Thyroid gland (tissue), 4 donors: ENCODE results near the gene LAMTOR1. TPM values are rescaled to one million over a fixed set of nuclear protein-coding genes. Genes with fewer than 3 reads are reported as not detected.

Experiments used
- DNase-seq, 2 donors: peaks; one replicate each; pipeline ENCODE4 v3.0.0-alpha.2; 2019
- H3K27ac ChIP-seq, 3 donors: fragments of 200-600 bp; sonication (generic); 1 replicate in 2 of 3; 2 replicates in 1 of 3; pipeline ENCODE4 v1.5.1; 2016 to 2019; ENCODE audit warnings: mild to moderate bottlenecking in 1 of 3, moderate library complexity in 1 of 3
- H3K27me3 ChIP-seq: fragments of 200-600 bp; sonication (generic); one replicate; pipeline ENCODE4 v1.5.1; 2019
- H3K36me3 ChIP-seq, 2 donors: fragments of 200-600 bp; sonication (generic); one replicate each; pipeline ENCODE4 v1.5.1; 2016 to 2019
- H3K4me1 ChIP-seq, 2 donors: fragments of 200-600 bp; sonication (generic); one replicate each; pipeline ENCODE4 v1.5.1; 2017 to 2019
- H3K4me3 ChIP-seq, 3 donors: fragments of 200-600 bp; sonication (generic); replicated peaks in 1 of 3; 1 replicate in 2 of 3; 2 replicates in 1 of 3; pipeline ENCODE4 v1.5.1; 2016; ENCODE audit warnings: mild to moderate bottlenecking in 1 of 3
- H3K9me3 ChIP-seq: fragments of 200-600 bp; sonication (generic); one replicate; pipeline ENCODE4 v1.5.1; 2017
- POLR2A ChIP-seq, 2 donors: fragments of 450-650 bp; IDR thresholded peaks; one replicate each; pipeline ENCODE4 v1.6.1; 2017; ENCODE audit warnings: antibody characterized with exemption in 2 of 2, mild to moderate bottlenecking in 2 of 2, moderate library complexity in 1 of 2
- WGBS, 2 donors: methylation state at CpG; one replicate each; pipeline ENCODE4 v1.1.5; 2017; 5-methylcytosine and 5-hydroxymethylcytosine counted together
- intact Hi-C: fragments of 100-400 bp; cut with DNase I; formaldehyde crosslinking; loops from one replicate; pipeline ENCODE4 v1.15.1; 2023
- total RNA-seq, 4 donors: library from RNA; depleted of rRNA; stranded (reverse); fragments of >200 nt; gene quantifications; one replicate each; pipeline ENCODE4 v1.2.3, GENCODE V29; 2016
- TF ChIP-seq, protein P1 (sequence below), 6 experiments: fragments of 200-600 bp in 3 of 6; fragments of 450-650 bp in 3 of 6; sonication (generic) in 3 of 6; IDR thresholded peaks; one replicate each; pipeline ENCODE4 v1.5.1; 2016 to 2019; ENCODE audit warnings: antibody characterized with exemption in 6 of 6, mild to moderate bottlenecking in 2 of 6, inconsistent platforms in 1 of 6, moderate library complexity in 1 of 6

The LAMTOR1 gene
- total RNA-seq, 4 donors from 2014 or later: 127 to 204 (median 182) TPM

DNA sequence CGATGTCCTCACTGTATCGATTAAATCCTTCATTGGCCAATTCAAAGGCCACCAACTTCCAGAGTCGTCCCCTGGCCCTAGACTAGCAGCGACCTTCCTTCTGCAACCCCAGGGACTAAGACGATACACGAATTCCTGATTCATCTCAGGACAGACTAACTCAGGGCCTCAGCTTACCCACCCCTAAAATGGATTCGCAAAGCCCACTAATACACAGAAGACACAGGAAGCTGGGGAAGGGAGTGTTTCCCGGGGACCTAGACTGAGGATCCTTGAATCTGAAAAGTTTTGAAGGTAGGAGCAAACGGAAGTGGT is 509 bp downstream of the LAMTOR1 start:
- peak in 1 of 2 donors; percentile 24 for TF ChIP-seq POLR2A (IDR thresholded peaks at IDR 0.05)
- TF ChIP-seq, protein P1, sequence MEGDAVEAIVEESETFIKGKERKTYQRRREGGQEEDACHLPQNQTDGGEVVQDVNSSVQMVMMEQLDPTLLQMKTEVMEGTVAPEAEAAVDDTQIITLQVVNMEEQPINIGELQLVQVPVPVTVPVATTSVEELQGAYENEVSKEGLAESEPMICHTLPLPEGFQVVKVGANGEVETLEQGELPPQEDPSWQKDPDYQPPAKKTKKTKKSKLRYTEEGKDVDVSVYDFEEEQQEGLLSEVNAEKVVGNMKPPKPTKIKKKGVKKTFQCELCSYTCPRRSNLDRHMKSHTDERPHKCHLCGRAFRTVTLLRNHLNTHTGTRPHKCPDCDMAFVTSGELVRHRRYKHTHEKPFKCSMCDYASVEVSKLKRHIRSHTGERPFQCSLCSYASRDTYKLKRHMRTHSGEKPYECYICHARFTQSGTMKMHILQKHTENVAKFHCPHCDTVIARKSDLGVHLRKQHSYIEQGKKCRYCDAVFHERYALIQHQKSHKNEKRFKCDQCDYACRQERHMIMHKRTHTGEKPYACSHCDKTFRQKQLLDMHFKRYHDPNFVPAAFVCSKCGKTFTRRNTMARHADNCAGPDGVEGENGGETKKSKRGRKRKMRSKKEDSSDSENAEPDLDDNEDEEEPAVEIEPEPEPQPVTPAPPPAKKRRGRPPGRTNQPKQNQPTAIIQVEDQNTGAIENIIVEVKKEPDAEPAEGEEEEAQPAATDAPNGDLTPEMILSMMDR (IDR thresholded peaks at IDR 0.05): no peak
- WGBS, 2 donors: 4 to 5% methylated on average over 9 of the region's 9 CpGs
- Histone ChIP-seq H3K27ac (peak overlapping the region; percentile 92 to 98 (median 96)), H3K9me3 (no peaks in the 10 kb centered on the region), H3K4me1 (peaks cover 14 to 34% of the 10 kb centered on the region in 2 donors), H3K4me3 (peak overlapping the region; percentile 56 to 99 (median 76)), H3K27me3 (no peaks in the 10 kb centered on the region), H3K36me3 (peaks cover 15 to 17% of the 10 kb centered on the region in 2 donors)
- no peak for DNase-seq
- intact Hi-C loops: loop anchor here (10.0 kb wide), 2 partner anchors 122 to 332 kb away; partner anchors contain the start of genes CLPB and INPPL1

DNA sequence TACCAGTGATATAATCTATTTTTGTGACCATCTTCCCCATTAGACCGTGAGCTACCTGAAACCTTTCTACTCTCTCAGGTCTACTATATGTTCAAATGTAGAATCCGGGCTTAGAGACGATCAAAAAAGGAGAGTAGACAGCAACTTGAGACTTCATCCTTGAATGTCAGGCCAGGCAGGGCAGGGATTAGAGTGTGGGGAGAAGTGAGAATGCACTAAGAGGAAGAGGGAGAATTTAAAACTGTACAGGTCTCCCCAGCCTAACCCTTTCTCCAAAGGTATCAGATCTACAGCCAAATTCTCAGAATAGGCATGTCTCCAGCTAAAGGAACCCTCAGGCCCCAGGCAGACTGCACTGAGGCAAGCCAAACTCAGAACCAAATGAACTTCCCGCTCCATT is 935 bp downstream of the LAMTOR1 start:
- whole genome bisulfite sequencing, 2 donors: 39 to 56% methylated on average over 4 of the region's 4 CpGs
- intact Hi-C loops: loop anchor here (10.0 kb wide), 2 partner anchors 123 to 333 kb away; partner anchors contain the start of genes CLPB and INPPL1
- TF ChIP-seq, protein P1 (IDR thresholded peaks at IDR 0.05): no peak
- no peak for TF ChIP-seq POLR2A (IDR thresholded peaks at IDR 0.05)

DNA sequence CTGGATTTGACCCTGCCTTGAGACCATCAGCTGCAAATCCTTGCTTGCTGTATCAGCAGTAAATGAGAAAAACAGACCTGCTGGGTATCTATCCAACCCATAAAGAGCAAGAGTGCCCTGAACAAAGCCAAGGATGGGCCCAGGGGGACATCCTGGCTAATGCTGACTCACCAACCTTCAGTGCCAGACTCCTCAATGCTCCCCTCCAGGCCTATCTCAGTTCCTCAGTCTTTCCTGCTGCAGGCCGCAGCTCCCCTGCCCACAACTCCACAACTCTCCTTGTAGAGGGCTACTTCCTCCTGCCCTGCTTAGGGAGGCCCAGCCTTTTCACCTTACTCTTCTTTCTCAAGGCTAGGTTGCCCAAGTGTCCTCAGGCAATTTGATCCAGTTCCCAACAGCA is 2.6 kb downstream of the LAMTOR1 start:
- H3K4me1 ChIP-seq: peaks cover 14 to 34% of the 10 kb centered on the region in 2 donors
- DNase-seq: no peak
- TF ChIP-seq, protein P1 (IDR thresholded peaks at IDR 0.05): no peak
- H3K27me3 ChIP-seq: no peaks in the 10 kb centered on the region
- H3K27ac ChIP-seq: no peak overlapping the region
- intact Hi-C loops: loop anchor here (10.0 kb wide), 2 partner anchors 124 to 334 kb away; partner anchors contain the start of genes CLPB and INPPL1
- H3K36me3 ChIP-seq: peaks cover 25 to 27% of the 10 kb centered on the region in 2 donors
- no peak overlapping the region for H3K4me3 ChIP-seq
- WGBS, 2 donors: 95 to 97% methylated on average over 1 of the region's 1 CpG
- H3K9me3 ChIP-seq: no peaks in the 10 kb centered on the region

More for the DNA sequence above, 935 bp downstream of the LAMTOR1 start:
- Histone ChIP-seq H3K27ac (peak overlapping the region; percentile 92 to 98 (median 96)), H3K27me3 (no peaks in the 10 kb centered on the region), H3K4me3 (peak overlapping the region; percentile 56 to 99 (median 76)), H3K36me3 (peaks cover 19 to 21% of the 10 kb centered on the region in 2 donors), H3K9me3 (no peaks in the 10 kb centered on the region), H3K4me1 (peaks cover 14 to 34% of the 10 kb centered on the region in 2 donors)
- no peak for DNase-seq

GRCh38 chr11:72100009-72100408 is 3.1 kb downstream of the LAMTOR1 start:
- intact Hi-C loops: loop anchor here (10.0 kb wide), 2 partner anchors 125 to 335 kb away; partner anchors contain the start of genes CLPB and INPPL1
- WGBS, 2 donors: 92 to 93% methylated on average over 3 of the region's 3 CpGs
- no peak overlapping the region for H3K27ac ChIP-seq
- peaks cover 26 to 27% of the 10 kb centered on the region in 2 donors for H3K36me3 ChIP-seq
- no peak for TF ChIP-seq POLR2A (IDR thresholded peaks at IDR 0.05)
- TF ChIP-seq, protein P1 (IDR thresholded peaks at IDR 0.05): no peak
- peaks cover 14 to 34% of the 10 kb centered on the region in 2 donors for H3K4me1 ChIP-seq
- no peak for DNase-seq
- H3K27me3 ChIP-seq: no peaks in the 10 kb centered on the region
- H3K4me3 ChIP-seq: no peak overlapping the region
- no peaks in the 10 kb centered on the region for H3K9me3 ChIP-seq

GRCh38 chr11:72098741-72099140 is 4.4 kb downstream of the LAMTOR1 start:
- WGBS, 2 donors: 85 to 92% methylated on average over 2 to 3 of the region's 3 CpGs

More at GRCh38 chr11:72098741-72099140, 4.4 kb downstream of the LAMTOR1 start:
- H3K9me3 ChIP-seq: no peaks in the 10 kb centered on the region
- H3K4me1 ChIP-seq: peaks cover 13 to 32% of the 10 kb centered on the region in 2 donors
- no peaks in the 10 kb centered on the region for H3K27me3 ChIP-seq
- no peak for DNase-seq
- no peak overlapping the region for H3K4me3 ChIP-seq
- intact Hi-C loops: no loop called here
- TF ChIP-seq, protein P1 (IDR thresholded peaks at IDR 0.05): no peak
- TF ChIP-seq POLR2A (IDR thresholded peaks at IDR 0.05): no peak
- peaks cover 27 to 31% of the 10 kb centered on the region in 2 donors for H3K36me3 ChIP-seq
- no peak overlapping the region for H3K27ac ChIP-seq
